GM19035 (cell line): ENCODE results near the gene ZNF682.
"Not testable (repeated sequence)": the region's sequence is repeated elsewhere in the genome, so short reads cannot be mapped to it uniquely, and the experiment has no call there.

Experiments
- ATAC-seq: cut with Tn5 transposase; IDR thresholded peaks from one replicate; pipeline ENCODE4 v1.9.1; 2021; ENCODE audit not compliant: unreplicated experiment

ZNF682 gene

GRCh38 chr19:20005741-20006140 lies 33.6 kb downstream of the ZNF682 start:
- no peak for ATAC-seq

- no peak for ATAC-seq
Measured at GRCh38 chr19:19997656-19998268, 41.5 kb downstream of the ZNF682 start.

GRCh38 chr19:19966862-19967261 lies 72.4 kb downstream of the ZNF682 start:
- ATAC-seq = no peak

GRCh38 chr19:19966126-19966525 lies 73.2 kb downstream of the ZNF682 start:
- not testable (repeated sequence) for ATAC-seq

GRCh38 chr19:19964416-19964815 lies 74.9 kb downstream of the ZNF682 start:
- ATAC-seq = no peak

- ATAC-seq = not testable (repeated sequence)
Measured at GRCh38 chr19:19959151-19959799, 80.0 kb downstream of the ZNF682 start.

GRCh38 chr19:19957766-19958165 lies 81.5 kb downstream of the ZNF682 start:
- not testable (repeated sequence) for ATAC-seq

- no peak for ATAC-seq
Measured at GRCh38 chr19:19956434-19957075, 82.8 kb downstream of the ZNF682 start.

- ATAC-seq = no peak
Measured at GRCh38 chr19:19955208-19955607, 84.1 kb downstream of the ZNF682 start.
